ENCODE data around the gene REEP1. TPM values are rescaled to one million over a fixed set of nuclear protein-coding genes. Genes with fewer than 3 reads are reported as not detected.

REEP1 gene
- total and polyA plus RNA-seq, 8 donors, result 1.4 to 7.0 (median 4.0) TPM

GRCh38 chr2:86214503-86214832 lies 123.0 kb downstream of the REEP1 start:
- no peak for DNase-seq
- H3K4me3 ChIP-seq, result no peak overlapping the region
- 83 to 84% methylated on average over 2 of the region's 2 CpGs for WGBS, 2 donors
- intact Hi-C loops (cut with DNase I), result no loop called here
- no peak for ATAC-seq
- peaks cover 0 to 21% (median 4%) of the 10 kb centered on the region in 3 donors for H3K36me3 ChIP-seq
- FAIRE-seq, result no peak
- peaks cover 0 to 13% (median 10%) of the 10 kb centered on the region in 3 donors for H3K4me1 ChIP-seq
- H3K27ac ChIP-seq, result no peak overlapping the region
- H3K9me3 ChIP-seq, result no peaks in the 10 kb centered on the region
- H3K27me3 ChIP-seq, result no peaks in the 10 kb centered on the region
- TF ChIP-seq, protein P1, sequence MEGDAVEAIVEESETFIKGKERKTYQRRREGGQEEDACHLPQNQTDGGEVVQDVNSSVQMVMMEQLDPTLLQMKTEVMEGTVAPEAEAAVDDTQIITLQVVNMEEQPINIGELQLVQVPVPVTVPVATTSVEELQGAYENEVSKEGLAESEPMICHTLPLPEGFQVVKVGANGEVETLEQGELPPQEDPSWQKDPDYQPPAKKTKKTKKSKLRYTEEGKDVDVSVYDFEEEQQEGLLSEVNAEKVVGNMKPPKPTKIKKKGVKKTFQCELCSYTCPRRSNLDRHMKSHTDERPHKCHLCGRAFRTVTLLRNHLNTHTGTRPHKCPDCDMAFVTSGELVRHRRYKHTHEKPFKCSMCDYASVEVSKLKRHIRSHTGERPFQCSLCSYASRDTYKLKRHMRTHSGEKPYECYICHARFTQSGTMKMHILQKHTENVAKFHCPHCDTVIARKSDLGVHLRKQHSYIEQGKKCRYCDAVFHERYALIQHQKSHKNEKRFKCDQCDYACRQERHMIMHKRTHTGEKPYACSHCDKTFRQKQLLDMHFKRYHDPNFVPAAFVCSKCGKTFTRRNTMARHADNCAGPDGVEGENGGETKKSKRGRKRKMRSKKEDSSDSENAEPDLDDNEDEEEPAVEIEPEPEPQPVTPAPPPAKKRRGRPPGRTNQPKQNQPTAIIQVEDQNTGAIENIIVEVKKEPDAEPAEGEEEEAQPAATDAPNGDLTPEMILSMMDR (IDR thresholded peaks at IDR 0.05), result no peak

- peak overlapping the region in 1 of 4 donors; percentile 55 for H3K27ac ChIP-seq
- intact Hi-C loops (cut with DNase I), result no loop called here
- TF ChIP-seq, protein P1 (IDR thresholded peaks at IDR 0.05), result no peak
- H3K4me3 ChIP-seq, result no peak overlapping the region
- no peaks in the 10 kb centered on the region for H3K27me3 ChIP-seq
- H3K9me3 ChIP-seq, result no peaks in the 10 kb centered on the region
- no peak for FAIRE-seq
- DNase-seq, result no peak
- peaks cover 0 to 13% (median 10%) of the 10 kb centered on the region in 3 donors for H3K4me1 ChIP-seq
- 30 to 36% methylated on average over 4 of the region's 4 CpGs for WGBS, 2 donors
- H3K36me3 ChIP-seq, result peaks cover 0 to 25% (median 4%) of the 10 kb centered on the region in 3 donors
- peak in 3 of 4 donors; percentile 32 to 41 (median 39) for ATAC-seq
Observed at GRCh38 chr2:86213699-86214502, 123.5 kb downstream of the REEP1 start.

- DNase-seq (no peak), FAIRE-seq (no peak), ATAC-seq (peak in 3 of 4 donors; percentile 24 to 93 (median 85))
- intact Hi-C loops (cut with DNase I), result no loop called here
- WGBS, 2 donors, result 8 to 14% methylated on average over 1 of the region's 1 CpG
- no peak overlapping the region for H3K4me3 ChIP-seq
- H3K9me3 ChIP-seq, result no peaks in the 10 kb centered on the region
- peaks cover 0 to 13% (median 10%) of the 10 kb centered on the region in 3 donors for H3K4me1 ChIP-seq
- H3K27me3 ChIP-seq, result no peaks in the 10 kb centered on the region
- TF ChIP-seq, protein P1 (IDR thresholded peaks at IDR 0.05), result no peak
- peak overlapping the region in 1 of 4 donors; percentile 55 for H3K27ac ChIP-seq
- H3K36me3 ChIP-seq, result peaks cover 0 to 34% (median 9%) of the 10 kb centered on the region in 3 donors
Observed at GRCh38 chr2:86213056-86213455, 124.4 kb downstream of the REEP1 start.

DNA sequence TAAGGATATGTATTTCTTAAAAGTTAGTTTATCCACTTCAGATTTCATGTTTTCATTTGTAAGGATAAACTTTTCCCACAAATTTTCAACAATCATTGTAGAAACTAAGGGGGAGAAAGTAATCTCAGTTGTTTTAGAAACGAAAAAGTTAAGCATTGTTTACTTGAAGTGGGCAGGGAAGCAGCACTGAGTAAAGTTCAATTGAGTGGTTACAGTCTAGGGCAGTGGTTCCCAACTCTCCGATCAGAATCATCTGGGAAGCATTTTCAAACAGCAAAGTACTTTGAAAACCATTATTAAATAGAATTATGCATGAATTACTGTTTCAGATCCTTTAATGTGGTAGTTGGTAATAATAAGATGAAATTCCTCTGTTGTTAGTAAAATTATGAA lies 125.6 kb downstream of the REEP1 start:
- TF ChIP-seq, protein P1 (IDR thresholded peaks at IDR 0.05), result no peak
- FAIRE-seq (no peak), ATAC-seq (no peak), DNase-seq (no peak)
- intact Hi-C loops (cut with DNase I), result no loop called here
- no peak overlapping the region for H3K4me3 ChIP-seq
- peaks cover 0 to 46% (median 16%) of the 10 kb centered on the region in 3 donors for H3K36me3 ChIP-seq
- H3K27me3 ChIP-seq, result no peaks in the 10 kb centered on the region
- H3K4me1 ChIP-seq, result peaks cover 0 to 13% (median 10%) of the 10 kb centered on the region in 3 donors
- no peaks in the 10 kb centered on the region for H3K9me3 ChIP-seq
- WGBS, 2 donors, result 52 to 71% methylated on average over 2 of the region's 2 CpGs
- H3K27ac ChIP-seq, result no peak overlapping the region

Measured in pancreas (tissue), 10 donors.